ENCODE data around the gene CEACAM5. TPM values are rescaled to one million over a fixed set of nuclear protein-coding genes. Genes with fewer than 3 reads are reported as not detected.
A peak's percentile ranks its signal among the peaks of the same experiment; 100 is the strongest.
"Not testable (repeated sequence)": the region's sequence is repeated elsewhere in the genome, so short reads cannot be mapped to it uniquely, and the experiment has no call there.

Gene CEACAM5
- total RNA-seq, 3 donors from 2014 or later, result 2,069 to 7,240 (median 3,325) TPM

DNA sequence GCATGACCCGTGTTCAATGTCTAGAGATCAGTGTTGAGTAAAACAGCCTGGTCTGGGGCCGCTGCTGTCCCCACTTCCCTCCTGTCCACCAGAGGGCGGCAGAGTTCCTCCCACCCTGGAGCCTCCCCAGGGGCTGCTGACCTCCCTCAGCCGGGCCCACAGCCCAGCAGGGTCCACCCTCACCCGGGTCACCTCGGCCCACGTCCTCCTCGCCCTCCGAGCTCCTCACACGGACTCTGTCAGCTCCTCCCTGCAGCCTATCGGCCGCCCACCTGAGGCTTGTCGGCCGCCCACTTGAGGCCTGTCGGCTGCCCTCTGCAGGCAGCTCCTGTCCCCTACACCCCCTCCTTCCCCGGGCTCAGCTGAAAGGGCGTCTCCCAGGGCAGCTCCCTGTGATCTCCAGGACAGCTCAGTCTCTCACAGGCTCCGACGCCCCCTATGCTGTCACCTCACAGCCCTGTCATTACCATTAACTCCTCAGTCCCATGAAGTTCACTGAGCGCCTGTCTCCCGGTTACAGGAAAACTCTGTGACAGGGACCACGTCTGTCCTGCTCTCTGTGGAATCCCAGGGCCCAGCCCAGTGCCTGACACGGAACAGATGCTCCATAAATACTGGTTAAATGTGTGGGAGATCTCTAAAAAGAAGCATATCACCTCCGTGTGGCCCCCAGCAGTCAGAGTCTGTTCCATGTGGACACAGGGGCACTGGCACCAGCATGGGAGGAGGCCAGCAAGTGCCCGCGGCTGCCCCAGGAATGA lies 1.5 kb upstream of the CEACAM5 start:
- Histone ChIP-seq H3K4me1 (ENCODE audit: low read depth) (peaks cover 4% of the 10 kb centered on the region), H3K9me3 (no peaks in the 10 kb centered on the region), H3K36me3 (ENCODE audit: low read depth) (no peaks in the 10 kb centered on the region), H3K4me3 (no peak overlapping the region)
- DNase-seq (peak; percentile 88 to 89 (median 88)), ATAC-seq (peak; percentile 81)
- intact Hi-C loops (cut with DNase I, micrococcal nuclease), result loop anchor here in 1 of 2 donors (5.0 kb wide), 1 partner anchor 40 kb away; no protein-coding TSS in a partner anchor
- TF ChIP-seq, protein P1, sequence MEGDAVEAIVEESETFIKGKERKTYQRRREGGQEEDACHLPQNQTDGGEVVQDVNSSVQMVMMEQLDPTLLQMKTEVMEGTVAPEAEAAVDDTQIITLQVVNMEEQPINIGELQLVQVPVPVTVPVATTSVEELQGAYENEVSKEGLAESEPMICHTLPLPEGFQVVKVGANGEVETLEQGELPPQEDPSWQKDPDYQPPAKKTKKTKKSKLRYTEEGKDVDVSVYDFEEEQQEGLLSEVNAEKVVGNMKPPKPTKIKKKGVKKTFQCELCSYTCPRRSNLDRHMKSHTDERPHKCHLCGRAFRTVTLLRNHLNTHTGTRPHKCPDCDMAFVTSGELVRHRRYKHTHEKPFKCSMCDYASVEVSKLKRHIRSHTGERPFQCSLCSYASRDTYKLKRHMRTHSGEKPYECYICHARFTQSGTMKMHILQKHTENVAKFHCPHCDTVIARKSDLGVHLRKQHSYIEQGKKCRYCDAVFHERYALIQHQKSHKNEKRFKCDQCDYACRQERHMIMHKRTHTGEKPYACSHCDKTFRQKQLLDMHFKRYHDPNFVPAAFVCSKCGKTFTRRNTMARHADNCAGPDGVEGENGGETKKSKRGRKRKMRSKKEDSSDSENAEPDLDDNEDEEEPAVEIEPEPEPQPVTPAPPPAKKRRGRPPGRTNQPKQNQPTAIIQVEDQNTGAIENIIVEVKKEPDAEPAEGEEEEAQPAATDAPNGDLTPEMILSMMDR (IDR thresholded peaks at IDR 0.05), result peak; percentile 97

DNA sequence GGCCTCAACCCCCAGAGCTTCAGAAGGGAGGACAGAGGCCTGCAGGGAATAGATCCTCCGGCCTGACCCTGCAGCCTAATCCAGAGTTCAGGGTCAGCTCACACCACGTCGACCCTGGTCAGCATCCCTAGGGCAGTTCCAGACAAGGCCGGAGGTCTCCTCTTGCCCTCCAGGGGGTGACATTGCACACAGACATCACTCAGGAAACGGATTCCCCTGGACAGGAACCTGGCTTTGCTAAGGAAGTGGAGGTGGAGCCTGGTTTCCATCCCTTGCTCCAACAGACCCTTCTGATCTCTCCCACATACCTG lies 969 bp upstream of the CEACAM5 start:
- TF ChIP-seq, protein P1 (IDR thresholded peaks at IDR 0.05), result no peak
- H3K9me3 ChIP-seq, result no peaks in the 10 kb centered on the region
- H3K36me3 ChIP-seq (ENCODE audit: low read depth), result no peaks in the 10 kb centered on the region
- no peak overlapping the region for H3K4me3 ChIP-seq
- peak; percentile 34 for ATAC-seq
- intact Hi-C loops (cut with DNase I, micrococcal nuclease), result loop anchor here in 1 of 2 donors (5.0 kb wide), 1 partner anchor 40 kb away; no protein-coding TSS in a partner anchor
- DNase-seq, result peak; percentile 53 to 69 (median 64)
- peaks cover 4% of the 10 kb centered on the region for H3K4me1 ChIP-seq (ENCODE audit: low read depth)

DNA sequence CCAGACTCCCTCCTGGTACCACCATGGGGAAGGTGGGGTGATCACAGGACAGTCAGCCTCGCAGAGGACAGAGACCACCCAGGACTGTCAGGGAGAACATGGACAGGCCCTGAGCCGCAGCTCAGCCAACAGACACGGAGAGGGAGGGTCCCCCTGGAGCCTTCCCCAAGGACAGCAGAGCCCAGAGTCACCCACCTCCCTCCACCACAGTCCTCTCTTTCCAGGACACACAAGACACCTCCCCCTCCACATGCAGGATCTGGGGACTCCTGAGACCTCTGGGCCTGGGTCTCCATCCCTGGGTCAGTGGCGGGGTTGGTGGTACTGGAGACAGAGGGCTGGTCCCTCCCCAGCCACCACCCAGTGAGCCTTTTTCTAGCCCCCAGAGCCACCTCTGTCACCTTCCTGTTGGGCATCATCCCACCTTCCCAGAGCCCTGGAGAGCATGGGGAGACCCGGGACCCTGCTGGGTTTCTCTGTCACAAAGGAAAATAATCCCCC lies 505 bp upstream of the CEACAM5 start:
- DNase-seq (no peak), ATAC-seq (no peak)
- H3K4me3 ChIP-seq, result no peak overlapping the region
- no peaks in the 10 kb centered on the region for H3K36me3 ChIP-seq (ENCODE audit: low read depth)
- TF ChIP-seq, protein P1 (IDR thresholded peaks at IDR 0.05), result no peak
- peaks cover 4% of the 10 kb centered on the region for H3K4me1 ChIP-seq (ENCODE audit: low read depth)
- no peaks in the 10 kb centered on the region for H3K9me3 ChIP-seq
- intact Hi-C loops (cut with DNase I, micrococcal nuclease), result loop anchor here in 1 of 2 donors (5.0 kb wide), 1 partner anchor 39 kb away; no protein-coding TSS in a partner anchor

DNA sequence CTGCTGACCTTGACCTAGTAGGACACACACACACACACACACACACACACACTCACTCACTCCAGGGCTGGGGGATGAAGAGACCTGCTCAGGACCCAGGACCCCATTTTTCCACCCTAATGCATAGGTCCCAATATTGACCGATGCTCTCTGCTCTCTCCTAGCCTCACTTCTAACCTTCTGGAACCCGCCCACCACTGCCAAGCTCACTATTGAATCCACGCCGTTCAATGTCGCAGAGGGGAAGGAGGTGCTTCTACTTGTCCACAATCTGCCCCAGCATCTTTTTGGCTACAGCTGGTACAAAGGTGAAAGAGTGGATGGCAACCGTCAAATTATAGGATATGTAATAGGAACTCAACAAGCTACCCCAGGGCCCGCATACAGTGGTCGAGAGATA lies 1.1 kb downstream of the CEACAM5 start:
- peak overlapping the region; percentile 34 for H3K4me3 ChIP-seq
- ATAC-seq; H3K4me1 ChIP-seq (ENCODE audit: low read depth); DNase-seq; H3K9me3 ChIP-seq; H3K36me3 ChIP-seq (ENCODE audit: low read depth): not testable (repeated sequence)
- intact Hi-C loops (cut with DNase I, micrococcal nuclease), result loop anchor here in 1 of 2 donors (5.0 kb wide), 1 partner anchor 38 kb away; no protein-coding TSS in a partner anchor

DNA sequence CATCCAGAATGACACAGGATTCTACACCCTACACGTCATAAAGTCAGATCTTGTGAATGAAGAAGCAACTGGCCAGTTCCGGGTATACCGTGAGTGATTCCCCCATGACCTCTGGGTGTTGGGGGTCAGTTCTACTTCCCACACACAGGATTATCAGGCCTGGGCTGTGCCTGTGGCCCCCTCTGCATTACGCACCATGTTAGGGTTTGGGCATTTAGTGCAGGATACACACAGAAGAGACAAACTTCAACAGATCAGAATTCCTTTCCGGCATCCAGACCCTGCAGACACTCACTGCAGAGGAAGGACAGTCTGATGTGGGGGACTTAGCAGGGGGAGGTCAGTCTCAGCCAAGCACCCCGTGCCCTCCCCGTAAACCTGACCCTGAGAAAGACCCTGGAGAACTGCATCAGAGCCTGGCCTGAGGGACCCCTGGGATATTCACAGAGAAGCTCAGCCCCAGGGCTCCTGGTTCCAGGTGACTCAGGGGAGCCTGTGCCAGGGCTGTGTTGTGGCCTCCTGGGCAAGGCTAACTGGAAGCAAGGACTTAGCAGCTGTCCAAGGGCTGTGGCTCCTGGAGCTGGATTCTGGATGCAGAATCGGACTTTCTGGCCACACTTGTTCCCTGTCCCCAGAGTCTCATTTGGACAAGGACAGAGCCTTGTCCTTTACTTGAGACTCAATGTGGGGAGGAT lies 1.7 kb downstream of the CEACAM5 start:
- Histone ChIP-seq H3K4me1 (ENCODE audit: low read depth) (peaks cover 4% of the 10 kb centered on the region), H3K4me3 (peak overlapping the region; percentile 34), H3K36me3 (ENCODE audit: low read depth) (no peaks in the 10 kb centered on the region), H3K9me3 (no peaks in the 10 kb centered on the region)
- DNase-seq (peak in 1 of 3 donors; percentile 43), ATAC-seq (no peak)
- intact Hi-C loops (cut with DNase I, micrococcal nuclease), result loop anchor here in 1 of 2 donors (5.0 kb wide), 1 partner anchor 37 kb away; no protein-coding TSS in a partner anchor
- TF ChIP-seq, protein P1 (IDR thresholded peaks at IDR 0.05), result no peak

Data from mucosa of descending colon (tissue), 3 donors.